GM12878 (cell line): Measurements from ENCODE around the gene IER3. TPM values are rescaled to one million over a fixed set of nuclear protein-coding genes. Genes with fewer than 3 reads are reported as not detected.
"Not testable (repeated sequence)": the region's sequence is repeated elsewhere in the genome, so short reads cannot be mapped to it uniquely, and the experiment has no call there.

Experiments
- ATAC-seq: fragments of 200-7000 bp; cut with Tn5 transposase; 3 replicates; pipeline ENCODE4 v1.9.1; 2020; ENCODE audit warnings: mild to moderate bottlenecking, moderate library complexity
- BruUV-seq: library from RNA; stranded (reverse); fragments of 400-500 nt; replicated peaks from 2 replicates; lab custom pipeline; 2021; lab: Mats Ljungman, UMichigan
- CTCF ChIA-PET: fragments of 300-600 bp; sonication (Branson Sonifier 250); formaldehyde crosslinking; extraction: SDS; loops from one replicate; lab custom pipeline; 2021; ENCODE audit warnings: inconsistent platforms; lab: Yijun Ruan, JAX
- POLR2A ChIA-PET: fragments of 350-600 bp; formaldehyde crosslinking; extraction: SDS; loops from one replicate; lab custom pipeline; 2021; ENCODE audit warnings: inconsistent platforms; lab: Charles Lee
- RAD21 ChIA-PET: fragments of 300-600 bp; sonication (Branson Sonifier 250); formaldehyde crosslinking; loops from one replicate; lab custom pipeline; 2023; ENCODE audit warnings: antibody characterized with exemption; ENCODE audit not compliant: unreplicated experiment; lab: Charles Lee
- SMC1A ChIA-PET: fragments of 300-600 bp; sonication (Branson Sonifier 250); formaldehyde crosslinking; loops from one replicate; lab custom pipeline; 2023; ENCODE audit not compliant: unreplicated experiment, uncharacterized antibody; lab: Charles Lee
- DNase-seq: peaks from one replicate; pipeline ENCODE4 v3.0.0-alpha.2; 2011; ENCODE audit warnings: low read depth, low spot score
- FAIRE-seq: peaks from 3 replicates; lab custom pipeline; 2011; peaks lifted over from hg19 to GRCh38; lab: Jason Lieb, UNC
- H2AFZ ChIP-seq: 2 replicates; pipeline ENCODE4 v1.6.0; 2011; ENCODE audit warnings: low read depth, low read length, control low read depth; ENCODE audit not compliant: control insufficient read depth
- H3K27ac ChIP-seq: 2 replicates; pipeline ENCODE4 v1.5.1; 2011; ENCODE audit warnings: control low read depth; ENCODE audit not compliant: control insufficient read depth, insufficient read depth
- H3K27me3 ChIP-seq, 2 experiments: replicated peaks in 1 of 2; 2 replicates each; pipeline versions ENCODE4 v1.6.0 to v1.6.1; 2011; ENCODE audit warnings: low read length in 1 of 2; ENCODE audit not compliant: control insufficient read depth in 2 of 2, insufficient read depth in 2 of 2
- H3K36me3 ChIP-seq, 2 experiments: 2 replicates each; pipeline ENCODE4 v1.5.1; 2011; ENCODE audit warnings: low read length in 1 of 2; ENCODE audit not compliant: control insufficient read depth in 2 of 2, insufficient read depth in 2 of 2
- H3K4me1 ChIP-seq: 2 replicates; pipeline ENCODE4 v1.6.1; 2011; ENCODE audit warnings: mild to moderate bottlenecking, low read length, moderate library complexity, mixed read lengths; ENCODE audit not compliant: control insufficient read depth, insufficient read depth
- H3K4me2 ChIP-seq: 2 replicates; pipeline ENCODE4 v1.6.0; 2011; ENCODE audit warnings: control low read depth; ENCODE audit not compliant: control insufficient read depth, insufficient read depth
- H3K4me3 ChIP-seq: fragments of 200-600 bp; sonication (generic); 2 replicates; pipeline ENCODE4 v1.5.1; 2016
- H3K79me2 ChIP-seq: 2 replicates; pipeline ENCODE4 v1.6.0; 2011; ENCODE audit warnings: low read length; ENCODE audit not compliant: control insufficient read depth, insufficient read depth
- H3K9ac ChIP-seq: 2 replicates; pipeline ENCODE4 v1.8.0; 2011; ENCODE audit warnings: low read length, control low read depth, mixed read lengths; ENCODE audit not compliant: control insufficient read depth, insufficient read depth
- H3K9me3 ChIP-seq: replicated peaks from 3 replicates; pipeline ENCODE4 v1.5.1; 2011; ENCODE audit warnings: mild to moderate bottlenecking, low read length; ENCODE audit not compliant: control insufficient read depth, insufficient read depth
- H4K20me1 ChIP-seq: 2 replicates; pipeline ENCODE4 v1.6.0; 2011; ENCODE audit not compliant: control insufficient read depth, insufficient read depth
- IKZF2 ChIP-seq, 2 experiments: fragments of 450-650 bp; IDR thresholded peaks; 2 replicates each; pipeline ENCODE4 v1.6.1; 2017; ENCODE audit warnings: mild to moderate bottlenecking in 2 of 2, moderate library complexity in 2 of 2
- PAX8 ChIP-seq: fragments of 450-650 bp; IDR thresholded peaks from 2 replicates; pipeline ENCODE4 v1.6.1; 2017; ENCODE audit warnings: mild to moderate bottlenecking, moderate library complexity
- ZBTB33 ChIP-seq: fragments of 450-650 bp; IDR thresholded peaks from 2 replicates; pipeline ENCODE4 v1.6.1; 2017; ENCODE audit warnings: mild to moderate bottlenecking
- ZNF217 ChIP-seq: fragments of 450-650 bp; IDR thresholded peaks from 2 replicates; pipeline ENCODE4 v1.6.1; 2017; ENCODE audit warnings: antibody characterized with exemption, mild to moderate bottlenecking
- WGBS: methylation state at CpG from one replicate; pipeline ENCODE4 v1.1.6; 2016; ENCODE audit warnings: low lambda C conversion rate; ENCODE audit not compliant: insufficient replicate concordance, insufficient coverage; ENCODE audit errors: missing lambda C conversion rate; 5-methylcytosine and 5-hydroxymethylcytosine counted together
- in situ Hi-C: fragments of 300-500 bp; cut with MboI; formaldehyde crosslinking; loops from 9 replicates; pipeline ENCODE4 v1.14.3; 2018; ENCODE audit warnings: mixed read lengths
- intact Hi-C: fragments of 100-400 bp; cut with micrococcal nuclease; formaldehyde crosslinking; loops from one replicate; pipeline ENCODE4 v1.14.2; 2022; ENCODE audit not compliant: unreplicated experiment
- polyA plus RNA-seq, 11 experiments: library from polyadenylated mRNA; depleted of rRNA in 4 of 11; unstranded in 6 of 11; stranded (reverse) in 5 of 11; fragments of >200 nt; fragmentation: Nextera tagmentation in 4 of 11; fragmentation: Illumina TruSeq in 1 of 11; extraction: Ambion mirVana in 4 of 11; extraction: Trizol in 1 of 11; gene quantifications; 1 replicate in 1 of 11; 2 replicates in 10 of 11; pipeline versions ENCODE4 v1.2.1 to v1.2.3, GENCODE V29; 2011 to 2016; ENCODE audit warnings: inconsistent platforms in 2 of 11, missing spikeins in 2 of 11, low read depth in 1 of 11
- total RNA-seq, 4 experiments: library from RNA; depleted of rRNA in 3 of 4; stranded (reverse); fragments of >200 nt in 3 of 4; fragmentation: Illumina TruSeq in 1 of 4; extraction: Trizol in 1 of 4; gene quantifications; 2 replicates each; pipeline versions ENCODE4 v1.2.1 to v1.2.3, GENCODE V29; 2013 to 2021
- TF ChIP-seq, protein P1 (sequence below): fragments of 450-650 bp; IDR thresholded peaks from 2 replicates; pipeline ENCODE4 v1.6.1; 2016; ENCODE audit warnings: mild to moderate bottlenecking

IER3 gene
- total and polyA plus RNA-seq, 10 of the 15 experiments (the other 5 are each of a cell fraction or from before 2014, with no cell fraction given) = 1.9 to 100 (median 32.3) TPM

GRCh38 chr6:30717845-30718720, 26.3 kb downstream of the IER3 start:
- H2AFZ ChIP-seq = peak overlapping the region; percentile 66
- RAD21 ChIA-PET = interaction anchor here (1.1 to 11.2 kb wide), 6 partner anchors 18 to 369 kb away, joined by 3 to 209 read pairs (median 9); partner anchors contain the start of genes DHX16 and NRM
- CTCF ChIA-PET = interaction anchor here (0.8 to 22.7 kb wide), 7 partner anchors 10 to 236 kb away, joined by 3 to 487 read pairs (median 4); partner anchors contain the start of gene NRM
- ATAC-seq, H4K20me1 ChIP-seq, DNase-seq, BruUV-seq, H3K9me3 ChIP-seq, H3K4me1 ChIP-seq, FAIRE-seq, H3K27me3 ChIP-seq: not testable (repeated sequence)
- peaks cover 3 to 14% of the 10 kb centered on the region in 2 experiments; a peak in 3 of 4 replicates for H3K36me3 ChIP-seq
- peak overlapping the region; percentile 62 for H3K9ac ChIP-seq
- intact Hi-C loops (loop anchor here (1.0 kb wide), 3 partner anchors 31 to 101 kb away; partner anchors contain the start of genes MRPS18B and PPP1R10), in situ Hi-C loops (loop anchor here (5.0 kb wide), 2 partner anchors 36 to 101 kb away; partner anchors contain the start of genes MRPS18B and PPP1R10)
- H3K79me2 ChIP-seq = peaks cover 65% of the 10 kb centered on the region
- H3K4me2 ChIP-seq = peak overlapping the region; percentile 38
- peak; percentile 56; the same call in 1 of the 2 replicates for TF ChIP-seq ZNF217
- peak in 1 of 2 experiments; percentile 44; a peak in 1 of 4 replicates for TF ChIP-seq IKZF2 (IDR thresholded peaks at IDR 0.05)
- TF ChIP-seq ZBTB33 = peak; percentile 76; the same call in 1 of the 2 replicates
- TF ChIP-seq PAX8 = 0 out of 2 replicates have a peak, but pooled peaks have one; percentile 88
- TF ChIP-seq, protein P1, sequence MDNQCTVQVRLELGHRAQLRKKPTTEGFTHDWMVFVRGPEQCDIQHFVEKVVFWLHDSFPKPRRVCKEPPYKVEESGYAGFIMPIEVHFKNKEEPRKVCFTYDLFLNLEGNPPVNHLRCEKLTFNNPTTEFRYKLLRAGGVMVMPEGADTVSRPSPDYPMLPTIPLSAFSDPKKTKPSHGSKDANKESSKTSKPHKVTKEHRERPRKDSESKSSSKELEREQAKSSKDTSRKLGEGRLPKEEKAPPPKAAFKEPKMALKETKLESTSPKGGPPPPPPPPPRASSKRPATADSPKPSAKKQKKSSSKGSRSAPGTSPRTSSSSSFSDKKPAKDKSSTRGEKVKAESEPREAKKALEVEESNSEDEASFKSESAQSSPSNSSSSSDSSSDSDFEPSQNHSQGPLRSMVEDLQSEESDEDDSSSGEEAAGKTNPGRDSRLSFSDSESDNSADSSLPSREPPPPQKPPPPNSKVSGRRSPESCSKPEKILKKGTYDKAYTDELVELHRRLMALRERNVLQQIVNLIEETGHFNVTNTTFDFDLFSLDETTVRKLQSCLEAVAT = peak; percentile 97
- POLR2A ChIA-PET = interaction anchor here (0.9 to 11.6 kb wide), 13 partner anchors 11 to 165 kb away, joined by 3 to 200 read pairs (median 6); partner anchors contain the start of genes FLOT1 and NRM
- peak overlapping the region; percentile 83 for H3K4me3 ChIP-seq
- H3K27ac ChIP-seq = peak overlapping the region; percentile 92
- WGBS = 21% methylated on average over 37 of the region's 37 CpGs
- SMC1A ChIA-PET = interaction anchor here (0.7 to 17.7 kb wide), 5 partner anchors 19 to 209 kb away, joined by 3 to 265 read pairs (median 3); partner anchors contain the start of gene NRM
